Nephron (organoid): Measurements from ENCODE around the gene PROCR.
A peak's percentile ranks its signal among the peaks of the same experiment; 100 is the strongest.
"Not testable (repeated sequence)": the region's sequence is repeated elsewhere in the genome, so short reads cannot be mapped to it uniquely, and the experiment has no call there.

Source experiments
- H3K27ac Mint-ChIP-seq, 3 experiments: 2 replicates each; pipeline ENCODE4 v1.8.0; 2020; ENCODE audit warnings: mixed read lengths in 3 of 3, mild to moderate bottlenecking in 2 of 3, moderate library complexity in 1 of 3
- H3K27me3 Mint-ChIP-seq: 2 replicates; pipeline ENCODE4 v1.8.0; 2021; ENCODE audit warnings: low read depth, mild to moderate bottlenecking, moderate library complexity, mixed read lengths
- H3K36me3 Mint-ChIP-seq: 2 replicates; pipeline ENCODE4 v1.8.0; 2020; ENCODE audit warnings: low read depth, mixed read lengths
- H3K4me1 Mint-ChIP-seq: 2 replicates; pipeline ENCODE4 v1.8.0; 2020; ENCODE audit warnings: mixed read lengths
- H3K4me3 Mint-ChIP-seq, 3 experiments: 2 replicates each; pipeline ENCODE4 v1.8.0; 2020; ENCODE audit warnings: mild to moderate bottlenecking in 3 of 3, mixed read lengths in 3 of 3, moderate library complexity in 2 of 3
- H3K9me3 Mint-ChIP-seq: 2 replicates; pipeline ENCODE4 v1.8.0; 2020; ENCODE audit warnings: mixed read lengths
- CTCF ChIP-seq, 3 experiments: fragments of 200-600 bp; sonication (generic); IDR thresholded peaks; one replicate each; pipeline ENCODE4 v1.5.0; 2021; ENCODE audit warnings: antibody characterized with exemption in 3 of 3; ENCODE audit not compliant: unreplicated experiment in 3 of 3

PROCR gene

GRCh38 chr20:35155936-35156335 lies 15.9 kb upstream of the PROCR start:
- no peaks in the 10 kb centered on the region for H3K4me1 Mint-ChIP-seq
- H3K4me3 Mint-ChIP-seq, result no peak overlapping the region
- no peak overlapping the region for H3K27ac Mint-ChIP-seq
- H3K9me3 Mint-ChIP-seq, result no peaks in the 10 kb centered on the region
- no peaks in the 10 kb centered on the region for H3K27me3 Mint-ChIP-seq
- no peak for TF ChIP-seq CTCF (IDR thresholded peaks at IDR 0.05; ENCODE audit: unreplicated experiment in 3 of 3)
- H3K36me3 Mint-ChIP-seq, result no peaks in the 10 kb centered on the region

- H3K4me1 Mint-ChIP-seq, result no peaks in the 10 kb centered on the region
- no peak for TF ChIP-seq CTCF (IDR thresholded peaks at IDR 0.05; ENCODE audit: unreplicated experiment in 3 of 3)
- H3K27me3 Mint-ChIP-seq, result no peaks in the 10 kb centered on the region
- H3K27ac Mint-ChIP-seq, result no peak overlapping the region
- no peak overlapping the region for H3K4me3 Mint-ChIP-seq
- no peaks in the 10 kb centered on the region for H3K9me3 Mint-ChIP-seq
- no peaks in the 10 kb centered on the region for H3K36me3 Mint-ChIP-seq
Measured at GRCh38 chr20:35156978-35157377, 14.9 kb upstream of the PROCR start.

GRCh38 chr20:35160341-35160740 lies 11.5 kb upstream of the PROCR start:
- H3K36me3 Mint-ChIP-seq, H3K27me3 Mint-ChIP-seq: not testable (repeated sequence)

GRCh38 chr20:35164531-35164930 lies 7.3 kb upstream of the PROCR start:
- H3K27ac Mint-ChIP-seq, H3K4me1 Mint-ChIP-seq, H3K27me3 Mint-ChIP-seq, H3K9me3 Mint-ChIP-seq, H3K36me3 Mint-ChIP-seq, H3K4me3 Mint-ChIP-seq: not testable (repeated sequence)

More at GRCh38 chr20:35160341-35160740, 11.5 kb upstream of the PROCR start:
- H3K27ac Mint-ChIP-seq, H3K4me3 Mint-ChIP-seq, H3K4me1 Mint-ChIP-seq, H3K9me3 Mint-ChIP-seq: not testable (repeated sequence)

- Mint-ChIP-seq H3K27me3 (no peaks in the 10 kb centered on the region), H3K27ac (peak overlapping the region in 2 of 3 experiments; percentile 24 to 45), H3K4me1 (peaks cover 5% of the 10 kb centered on the region), H3K9me3 (peaks cover 3% of the 10 kb centered on the region), H3K36me3 (no peaks in the 10 kb centered on the region), H3K4me3 (no peak overlapping the region)
- no peak for TF ChIP-seq CTCF (IDR thresholded peaks at IDR 0.05; ENCODE audit: unreplicated experiment in 3 of 3)
Measured at GRCh38 chr20:35165221-35166185, 6.4 kb upstream of the PROCR start.

GRCh38 chr20:35166242-35166830 lies 5.5 kb upstream of the PROCR start:
- Mint-ChIP-seq H3K4me3 (no peak overlapping the region), H3K27ac (peak overlapping the region in 2 of 3 experiments; percentile 45 to 65), H3K27me3 (no peaks in the 10 kb centered on the region), H3K36me3 (no peaks in the 10 kb centered on the region), H3K9me3 (peaks cover 3% of the 10 kb centered on the region), H3K4me1 (peaks cover 9% of the 10 kb centered on the region)
- no peak for TF ChIP-seq CTCF (IDR thresholded peaks at IDR 0.05; ENCODE audit: unreplicated experiment in 3 of 3)
